HCT116 (cell line): Measurements from ENCODE around the gene THTPA.

Experiments used
- CEBPB ChIP-seq: IDR thresholded peaks from 2 replicates; pipeline ENCODE4 v1.6.1; 2012; ENCODE audit warnings: low read depth
- CTCF ChIP-seq, 3 experiments: fragments of 200-600 bp in 1 of 3; sonication (generic) in 1 of 3; IDR thresholded peaks in 2 of 3; conservative IDR thresholded peaks in 1 of 3; 2 replicates each; pipeline ENCODE4 v1.5.1; 2012 to 2017; ENCODE audit warnings: low read depth in 2 of 3, low read length in 2 of 3, antibody characterized with exemption in 1 of 3, borderline replicate concordance in 1 of 3, control low read depth in 1 of 3, mild to moderate bottlenecking in 1 of 3, mixed read lengths in 1 of 3, mixed run types in 1 of 3, moderate library complexity in 1 of 3; ENCODE audit not compliant: insufficient read depth in 1 of 3
- EZH2 ChIP-seq: fragments of 200-600 bp; sonication (generic); IDR thresholded peaks from 2 replicates; pipeline ENCODE4 v1.6.1; 2017; ENCODE audit warnings: antibody characterized with exemption, mixed run types
- MAX ChIP-seq: IDR thresholded peaks from 2 replicates; pipeline ENCODE4 v1.6.1; 2012
- POLR2A ChIP-seq: IDR thresholded peaks from 2 replicates; pipeline ENCODE4 v1.7.0; 2011; ENCODE audit warnings: borderline replicate concordance; ENCODE audit not compliant: insufficient read depth, insufficient read length; ENCODE audit errors: extremely low read depth
- POLR2AphosphoS5 ChIP-seq: IDR thresholded peaks from 2 replicates; pipeline ENCODE4 v1.6.1; 2011; ENCODE audit warnings: mild to moderate bottlenecking, low read depth, low read length, moderate library complexity
- YY1 ChIP-seq: IDR thresholded peaks from 2 replicates; pipeline ENCODE4 v1.6.1; 2011; ENCODE audit warnings: low read length, low read depth, moderate library complexity, mild to moderate bottlenecking; ENCODE audit not compliant: insufficient replicate concordance; ENCODE audit errors: extremely low read depth
- ZFX ChIP-seq: fragments of 450-650 bp; IDR thresholded peaks from 2 replicates; pipeline ENCODE4 v1.6.1; 2017
- ZNF274 ChIP-seq: fragments of 200-500 bp; sonication (Bioruptor generic); IDR thresholded peaks from 2 replicates; pipeline ENCODE4 v1.6.1; 2014; ENCODE audit warnings: mild to moderate bottlenecking, low read depth, low read length, inconsistent platforms
- TF ChIP-seq, protein P1 (sequence below): IDR thresholded peaks from 2 replicates; pipeline ENCODE4 v1.6.1; 2012; ENCODE audit warnings: low read depth

DNA sequence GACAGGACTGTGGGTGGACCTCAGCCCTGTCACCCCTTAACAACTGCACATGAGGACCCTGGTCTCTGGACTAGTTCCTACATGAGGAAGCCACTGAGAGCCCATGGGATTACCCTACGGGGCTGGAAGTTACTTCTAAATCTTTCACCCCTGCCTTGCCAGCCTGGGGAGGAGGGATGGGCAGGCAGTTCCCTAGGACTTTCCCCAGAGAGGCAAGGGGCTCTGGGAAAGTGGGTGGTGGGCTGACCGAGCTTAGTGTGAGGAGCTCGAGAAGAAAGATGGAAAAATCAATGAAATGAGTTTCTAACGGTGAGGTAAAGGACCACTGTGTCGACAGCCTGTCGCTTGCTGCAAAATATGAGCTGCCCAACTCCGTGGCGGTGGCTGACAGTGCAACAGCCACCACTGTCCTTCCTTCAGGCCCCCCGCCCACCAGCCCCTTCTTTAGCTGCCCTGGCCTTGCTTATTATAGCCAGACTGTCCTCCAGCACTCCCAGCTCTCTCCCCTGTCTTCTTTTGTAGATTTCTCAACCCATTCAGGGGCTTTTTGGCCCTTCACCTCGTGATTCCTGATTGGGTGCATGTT, 9.5 kb upstream of the THTPA start:
- TF ChIP-seq, protein P1, sequence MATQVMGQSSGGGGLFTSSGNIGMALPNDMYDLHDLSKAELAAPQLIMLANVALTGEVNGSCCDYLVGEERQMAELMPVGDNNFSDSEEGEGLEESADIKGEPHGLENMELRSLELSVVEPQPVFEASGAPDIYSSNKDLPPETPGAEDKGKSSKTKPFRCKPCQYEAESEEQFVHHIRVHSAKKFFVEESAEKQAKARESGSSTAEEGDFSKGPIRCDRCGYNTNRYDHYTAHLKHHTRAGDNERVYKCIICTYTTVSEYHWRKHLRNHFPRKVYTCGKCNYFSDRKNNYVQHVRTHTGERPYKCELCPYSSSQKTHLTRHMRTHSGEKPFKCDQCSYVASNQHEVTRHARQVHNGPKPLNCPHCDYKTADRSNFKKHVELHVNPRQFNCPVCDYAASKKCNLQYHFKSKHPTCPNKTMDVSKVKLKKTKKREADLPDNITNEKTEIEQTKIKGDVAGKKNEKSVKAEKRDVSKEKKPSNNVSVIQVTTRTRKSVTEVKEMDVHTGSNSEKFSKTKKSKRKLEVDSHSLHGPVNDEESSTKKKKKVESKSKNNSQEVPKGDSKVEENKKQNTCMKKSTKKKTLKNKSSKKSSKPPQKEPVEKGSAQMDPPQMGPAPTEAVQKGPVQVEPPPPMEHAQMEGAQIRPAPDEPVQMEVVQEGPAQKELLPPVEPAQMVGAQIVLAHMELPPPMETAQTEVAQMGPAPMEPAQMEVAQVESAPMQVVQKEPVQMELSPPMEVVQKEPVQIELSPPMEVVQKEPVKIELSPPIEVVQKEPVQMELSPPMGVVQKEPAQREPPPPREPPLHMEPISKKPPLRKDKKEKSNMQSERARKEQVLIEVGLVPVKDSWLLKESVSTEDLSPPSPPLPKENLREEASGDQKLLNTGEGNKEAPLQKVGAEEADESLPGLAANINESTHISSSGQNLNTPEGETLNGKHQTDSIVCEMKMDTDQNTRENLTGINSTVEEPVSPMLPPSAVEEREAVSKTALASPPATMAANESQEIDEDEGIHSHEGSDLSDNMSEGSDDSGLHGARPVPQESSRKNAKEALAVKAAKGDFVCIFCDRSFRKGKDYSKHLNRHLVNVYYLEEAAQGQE, result no peak
- TF ChIP-seq POLR2A (no peak), ZFX (no peak), CTCF (IDR thresholded peaks at IDR 0.05 in 2 of 3, conservative IDR thresholded peaks at IDR 0.05 in 1 of 3; ENCODE audit: borderline replicate concordance in 1 of 3, insufficient read depth in 1 of 3, low read depth in 2 of 3, low read length in 2 of 3) (no peak), CEBPB (no peak), EZH2 (no peak), ZNF274 (no peak), POLR2AphosphoS5 (no peak), YY1 (no peak), MAX (no peak)
